Stimulated activated naive CD8-positive, alpha-beta T cell treated with anti-CD3 and anti-CD28 coated beads, Interleukin-15, Interleukin-2, amounts not matched to agents 100 U/mL and 50 U/mL, for 24 hours (primary cell): Measurements from ENCODE around the gene COPRS.

Source experiments
- ATAC-seq: fragments of 150-1000 bp; cut with Tn5 transposase; one replicate; pipeline ENCODE4 v1.10.0; 2021
- DNase-seq: peaks from one replicate; pipeline ENCODE4 v3.0.0; 2021

COPRS gene

DNA sequence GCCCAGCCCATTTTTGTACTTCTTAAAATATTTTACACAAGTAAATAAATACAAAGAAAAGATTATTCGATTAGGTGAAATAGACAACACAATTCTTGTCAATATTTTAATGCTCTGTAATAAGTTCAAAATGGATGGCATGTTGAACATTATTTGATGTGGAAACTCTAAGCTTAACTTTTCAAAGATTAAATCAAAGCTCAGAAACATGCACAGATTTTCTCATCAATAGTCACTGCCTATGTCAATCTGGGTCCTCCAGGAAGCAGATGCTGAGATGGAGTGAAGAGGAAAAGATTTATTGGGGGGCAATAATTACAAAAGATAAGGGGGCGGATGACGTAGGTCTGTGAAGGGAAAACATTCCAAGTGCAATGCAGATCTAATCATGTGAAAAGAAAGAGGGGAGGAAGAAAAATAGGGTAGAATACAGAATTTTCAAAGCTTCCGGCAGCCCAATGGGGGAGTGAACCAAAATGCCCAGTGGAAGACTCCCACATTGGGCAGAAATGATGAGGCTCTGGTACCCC lies 50.5 kb downstream of the COPRS start:
- DNase-seq, result no peak
- no peak for ATAC-seq

GRCh38 chr17:31807846-31808245 lies 51.2 kb downstream of the COPRS start:
- ATAC-seq (no peak), DNase-seq (no peak)

DNA sequence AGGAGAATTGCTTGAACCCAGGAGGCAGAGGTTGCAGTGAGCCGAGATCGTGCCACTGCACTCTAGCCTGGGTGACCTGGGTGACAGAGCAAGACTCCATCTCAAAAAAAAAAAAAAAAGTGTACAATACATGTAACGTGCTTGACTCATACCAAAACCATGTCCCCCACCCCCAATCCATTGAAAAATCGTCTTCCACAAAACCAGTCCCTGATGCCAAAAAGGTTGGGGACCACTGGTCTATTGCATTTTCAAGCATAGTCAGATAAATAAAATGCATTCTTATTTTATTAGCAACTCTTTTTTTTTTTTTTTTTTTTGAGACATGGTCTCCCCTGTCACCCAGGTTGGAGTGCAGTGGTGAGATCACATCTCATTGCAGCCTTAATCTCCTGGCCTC lies 52.1 kb downstream of the COPRS start:
- no peak for ATAC-seq
- DNase-seq, result no peak

GRCh38 chr17:31803494-31804213 lies 55.4 kb downstream of the COPRS start:
- DNase-seq, result no peak
- ATAC-seq, result no peak

DNA sequence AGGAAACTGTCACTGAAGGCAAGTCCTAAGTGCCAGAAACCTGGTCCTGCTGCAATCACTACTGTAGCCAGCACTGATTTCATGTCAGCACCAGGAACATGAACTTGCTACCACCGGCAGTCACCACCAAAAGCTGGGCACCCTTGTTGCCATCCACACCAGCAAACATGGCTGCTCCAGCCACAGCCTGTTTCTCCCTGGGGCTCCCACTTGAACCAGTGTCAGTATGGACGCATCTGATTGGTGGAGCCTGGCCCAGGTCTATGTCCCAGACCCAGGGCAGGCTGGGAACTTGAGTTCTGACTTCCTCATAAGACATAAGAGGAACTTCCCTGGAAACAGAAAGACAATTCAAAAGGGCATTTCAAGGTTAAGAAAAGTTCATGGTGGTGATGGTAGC lies 56.5 kb downstream of the COPRS start:
- ATAC-seq (no peak), DNase-seq (peak; percentile 4)
